H9 (cell line): ENCODE data around the gene IQSEC1. TPM values are rescaled to one million over a fixed set of nuclear protein-coding genes. Genes with fewer than 3 reads are reported as not detected.
A peak's percentile ranks its signal among the peaks of the same experiment; 100 is the strongest.

ENCODE experiments used
- DNase-seq: peaks from one replicate; pipeline ENCODE4 v3.0.0-alpha.2; 2017
- H2AFZ ChIP-seq: one replicate; pipeline ENCODE4 v1.6.1; 2013; ENCODE audit warnings: mild to moderate bottlenecking, low read length, control low read depth, moderate library complexity
- H2AK5ac ChIP-seq: 2 replicates; pipeline ENCODE4 v1.6.1; 2013; ENCODE audit warnings: low read length, control low read depth, mixed read lengths; ENCODE audit not compliant: insufficient read length
- H2BK120ac ChIP-seq: one replicate; pipeline ENCODE4 v1.6.1; 2013; ENCODE audit warnings: low read depth, mild to moderate bottlenecking, low read length, control low read depth, inconsistent platforms; ENCODE audit not compliant: poor library complexity, severe bottlenecking
- H2BK12ac ChIP-seq: 2 replicates; pipeline ENCODE4 v1.6.1; 2013; ENCODE audit warnings: low read length, control low read depth, mixed read lengths, low read depth; ENCODE audit not compliant: insufficient read length
- H2BK15ac ChIP-seq: 2 replicates; pipeline ENCODE4 v1.6.1; 2013; ENCODE audit warnings: low read depth, low read length, control low read depth
- H2BK20ac ChIP-seq: one replicate; pipeline ENCODE4 v1.6.1; 2013; ENCODE audit warnings: low read depth, mild to moderate bottlenecking, low read length, control low read depth, inconsistent platforms; ENCODE audit not compliant: poor library complexity, severe bottlenecking
- H2BK5ac ChIP-seq: 2 replicates; pipeline ENCODE4 v1.6.1; 2013; ENCODE audit warnings: low read length, control low read depth, mixed read lengths; ENCODE audit not compliant: insufficient read length
- H3K14ac ChIP-seq: 2 replicates; pipeline ENCODE4 v1.6.1; 2013; ENCODE audit warnings: low read length, control low read depth; ENCODE audit not compliant: insufficient read depth
- H3K18ac ChIP-seq: 2 replicates; pipeline ENCODE4 v1.6.1; 2013; ENCODE audit warnings: low read depth, mild to moderate bottlenecking, mixed read lengths, low read length, control low read depth; ENCODE audit not compliant: insufficient read length
- H3K23ac ChIP-seq: 2 replicates; pipeline ENCODE4 v1.6.1; 2013; ENCODE audit warnings: low read length, control low read depth, mixed read lengths, low read depth; ENCODE audit not compliant: insufficient read length
- H3K23me2 ChIP-seq: 2 replicates; pipeline ENCODE4 v1.6.1; 2013; ENCODE audit warnings: low read depth, mild to moderate bottlenecking, mixed read lengths, low read length, control low read depth; ENCODE audit not compliant: insufficient read length, poor library complexity, severe bottlenecking
- H3K27ac ChIP-seq: 2 replicates; pipeline ENCODE4 v1.5.1; 2013; ENCODE audit warnings: low read length, control low read depth, mixed read lengths, low read depth; ENCODE audit not compliant: insufficient read length
- H3K27me3 ChIP-seq: 2 replicates; pipeline ENCODE4 v1.6.1; 2013; ENCODE audit warnings: low read length, control low read depth, inconsistent platforms; ENCODE audit not compliant: insufficient read depth
- H3K4ac ChIP-seq: 2 replicates; pipeline ENCODE4 v1.6.1; 2013; ENCODE audit warnings: low read depth, mild to moderate bottlenecking, control low read depth, inconsistent platforms, low read length, moderate library complexity
- H3K4me1 ChIP-seq: 2 replicates; pipeline ENCODE4 v1.6.1; 2013; ENCODE audit warnings: low read length, control low read depth, inconsistent platforms; ENCODE audit not compliant: insufficient read depth
- H3K4me2 ChIP-seq: 2 replicates; pipeline ENCODE4 v1.6.1; 2013; ENCODE audit warnings: low read length, control low read depth, mixed read lengths; ENCODE audit not compliant: insufficient read length, insufficient read depth
- H3K56ac ChIP-seq: 2 replicates; pipeline ENCODE4 v1.6.1; 2013; ENCODE audit warnings: low read depth, mild to moderate bottlenecking, mixed read lengths, low read length, control low read depth; ENCODE audit not compliant: insufficient read length
- H3K79me1 ChIP-seq: 2 replicates; pipeline ENCODE4 v1.6.1; 2013; ENCODE audit warnings: low read depth, mild to moderate bottlenecking, moderate library complexity, low read length, control low read depth, inconsistent platforms; ENCODE audit not compliant: insufficient read depth, poor library complexity, severe bottlenecking
- H3K79me2 ChIP-seq: 2 replicates; pipeline ENCODE4 v1.6.1; 2013; ENCODE audit warnings: low read length, control low read depth, inconsistent platforms; ENCODE audit not compliant: insufficient read depth
- H3K9ac ChIP-seq: 2 replicates; pipeline ENCODE4 v1.6.1; 2013; ENCODE audit warnings: low read length, control low read depth, mixed read lengths; ENCODE audit not compliant: insufficient read length; ENCODE audit errors: extremely low read depth
- H3K9me3 ChIP-seq: one replicate; pipeline ENCODE4 v1.6.1; 2013; ENCODE audit warnings: low read depth, low read length, inconsistent platforms; ENCODE audit not compliant: control insufficient read depth
- H3T11ph ChIP-seq: one replicate; pipeline ENCODE4 v1.6.1; 2013; ENCODE audit warnings: mild to moderate bottlenecking, low read length, control low read depth, inconsistent platforms
- H4K20me1 ChIP-seq: one replicate; pipeline ENCODE4 v1.6.1; 2013; ENCODE audit not compliant: control insufficient read depth, insufficient read length, insufficient read depth
- H4K5ac ChIP-seq: 2 replicates; pipeline ENCODE4 v1.6.1; 2013; ENCODE audit warnings: low read depth, mild to moderate bottlenecking, mixed read lengths, low read length, control low read depth; ENCODE audit not compliant: insufficient read length
- H4K8ac ChIP-seq: replicated peaks from 2 replicates; pipeline ENCODE4 v1.6.1; 2013; ENCODE audit warnings: low read length, control low read depth, mixed read lengths, low read depth; ENCODE audit not compliant: insufficient read length
- H4K91ac ChIP-seq: 2 replicates; pipeline ENCODE4 v1.6.1; 2013; ENCODE audit warnings: low read depth, mild to moderate bottlenecking, moderate library complexity, mixed read lengths, low read length, control low read depth; ENCODE audit not compliant: insufficient read length
- H3K27ac Mint-ChIP-seq, 3 experiments: 2 replicates in 2 of 3; 3 replicates in 1 of 3; pipeline ENCODE4 v1.8.0; 2020 to 2021; ENCODE audit warnings: mixed read lengths in 3 of 3, mild to moderate bottlenecking in 1 of 3, moderate library complexity in 1 of 3
- H3K27me3 Mint-ChIP-seq: 2 replicates; pipeline ENCODE4 v1.8.0; 2021; ENCODE audit warnings: low read depth, mild to moderate bottlenecking, moderate library complexity, mixed read lengths
- H3K36me3 Mint-ChIP-seq, 3 experiments: 2 replicates in 2 of 3; 3 replicates in 1 of 3; pipeline ENCODE4 v1.8.0; 2020 to 2021; ENCODE audit warnings: low read depth in 3 of 3, mixed read lengths in 3 of 3; ENCODE audit not compliant: insufficient read depth in 1 of 3
- H3K4me1 Mint-ChIP-seq, 2 experiments: 2 replicates each; pipeline ENCODE4 v1.8.0; 2020; ENCODE audit warnings: mixed read lengths in 2 of 2
- H3K4me3 Mint-ChIP-seq, 2 experiments: 2 replicates in 1 of 2; 3 replicates in 1 of 2; pipeline ENCODE4 v1.8.0; 2020 to 2021; ENCODE audit warnings: mild to moderate bottlenecking in 2 of 2, mixed read lengths in 2 of 2, moderate library complexity in 1 of 2
- H3K9me3 Mint-ChIP-seq, 2 experiments: 2 replicates in 1 of 2; 3 replicates in 1 of 2; pipeline ENCODE4 v1.8.0; 2020; ENCODE audit warnings: mild to moderate bottlenecking in 2 of 2, mixed read lengths in 2 of 2, moderate library complexity in 1 of 2
- CTCF ChIP-seq: fragments of 200-600 bp; sonication (generic); conservative IDR thresholded peaks from 3 replicates; pipeline ENCODE4 v1.8.0; 2021; ENCODE audit warnings: antibody characterized with exemption, mild to moderate bottlenecking
- WGBS: extraction: QIAGEN DNeasy Blood & Tissue Kit; methylation state at CpG from one replicate; pipeline ENCODE4 v1.1.7; 2013; ENCODE audit warnings: missing lambda C conversion rate, low lambda C conversion rate, mixed read lengths; ENCODE audit not compliant: insufficient read length; ENCODE audit errors: extremely low coverage; 5-methylcytosine and 5-hydroxymethylcytosine counted together
- total RNA-seq: library from RNA; stranded (reverse); gene quantifications from 2 replicates; pipeline ENCODE4 v1.2.1, GENCODE V29; 2021

The IQSEC1 gene
- total RNA-seq, 1 experiment from 2014 or later: 19.1 TPM

GRCh38 chr3:12901623-12902045 lies 171.6 kb downstream of the IQSEC1 start:
- no peak overlapping the region for H3K9ac ChIP-seq
- peak; percentile 31; the same call in 2 of the 3 replicates for TF ChIP-seq CTCF
- peak overlapping the region; percentile 60 to 80 (median 77); a peak in 4 of 7 replicates for H3K27ac Mint-ChIP-seq
- H3K4ac ChIP-seq: no peak overlapping the region
- H3K79me2 ChIP-seq: no peaks in the 10 kb centered on the region
- H2AK5ac ChIP-seq: no peak overlapping the region
- no peaks in the 10 kb centered on the region for H3K9me3 Mint-ChIP-seq
- no peaks in the 10 kb centered on the region for H3K23me2 ChIP-seq
- no peak overlapping the region for H3K18ac ChIP-seq
- no peak overlapping the region for H2BK20ac ChIP-seq
- no peak overlapping the region for H3K4me2 ChIP-seq
- H2AFZ ChIP-seq: no peak overlapping the region
- no peak overlapping the region for H3T11ph ChIP-seq
- H3K4me1 ChIP-seq: no peaks in the 10 kb centered on the region
- no peak overlapping the region; the same call in 1 of the 2 replicates for H3K14ac ChIP-seq
- no peak overlapping the region for H3K56ac ChIP-seq
- peaks cover 12 to 17% of the 10 kb centered on the region in 2 experiments for H3K4me1 Mint-ChIP-seq
- H3K9me3 ChIP-seq: no peaks in the 10 kb centered on the region
- no peak for DNase-seq
- peaks cover 8 to 21% (median 15%) of the 10 kb centered on the region in 3 experiments for H3K36me3 Mint-ChIP-seq
- no peak overlapping the region for H2BK12ac ChIP-seq
- H2BK5ac ChIP-seq: no peak overlapping the region
- no peaks in the 10 kb centered on the region; the same call in 1 of the 2 replicates for H3K27me3 Mint-ChIP-seq
- no peak overlapping the region for H3K27ac ChIP-seq
- H4K20me1 ChIP-seq: no peaks in the 10 kb centered on the region
- H4K91ac ChIP-seq: no peak overlapping the region
- no peak overlapping the region for H2BK15ac ChIP-seq
- no peak overlapping the region for H4K8ac ChIP-seq
- no CpG with 5 or more reads among the region's 6 CpGs for WGBS
- no peaks in the 10 kb centered on the region for H3K79me1 ChIP-seq
- H2BK120ac ChIP-seq: no peak overlapping the region
- no peak overlapping the region for H3K4me3 Mint-ChIP-seq
- no peaks in the 10 kb centered on the region for H3K27me3 ChIP-seq
- H3K23ac ChIP-seq: no peak overlapping the region
- no peak overlapping the region for H4K5ac ChIP-seq
